Testis (tissue), 3 donors: ENCODE results near the gene GTSE1. TPM values are rescaled to one million over a fixed set of nuclear protein-coding genes. Genes with fewer than 3 reads are reported as not detected.

Experiments
- DNase-seq: peaks from one replicate; pipeline ENCODE4 v3.0.0-alpha.2; 2019
- H3K27ac ChIP-seq, 2 donors: fragments of 200-600 bp; sonication (generic); one replicate each; pipeline ENCODE4 v1.5.1; 2019
- H3K27me3 ChIP-seq: fragments of 200-600 bp; sonication (generic); one replicate; pipeline ENCODE4 v1.5.1; 2019
- H3K36me3 ChIP-seq: fragments of 200-600 bp; sonication (generic); one replicate; pipeline ENCODE4 v1.5.1; 2017; ENCODE audit warnings: low read depth; ENCODE audit errors: missing control alignments
- H3K4me1 ChIP-seq: fragments of 200-600 bp; sonication (generic); one replicate; pipeline ENCODE4 v1.5.1; 2019
- H3K4me3 ChIP-seq, 2 donors: fragments of 200-600 bp; sonication (generic); one replicate each; pipeline ENCODE4 v1.5.1; 2017 to 2019
- H3K9me3 ChIP-seq: fragments of 200-600 bp; sonication (generic); one replicate; pipeline ENCODE4 v1.5.1; 2017
- CTCF ChIP-seq, 3 experiments: fragments of 450-650 bp in 2 of 3; fragments of 200-600 bp in 1 of 3; sonication (generic) in 1 of 3; IDR thresholded peaks; one replicate each; pipeline ENCODE4 v1.5.1; 2016 to 2019; ENCODE audit warnings: antibody characterized with exemption in 3 of 3, mild to moderate bottlenecking in 2 of 3, moderate library complexity in 1 of 3
- POLR2A ChIP-seq: fragments of 450-650 bp; IDR thresholded peaks from one replicate; pipeline ENCODE4 v1.6.1; 2017; ENCODE audit warnings: antibody characterized with exemption, mild to moderate bottlenecking, moderate library complexity
- WGBS, 2 donors: methylation state at CpG; one replicate each; pipeline ENCODE4 v1.1.5; 2018; 5-methylcytosine and 5-hydroxymethylcytosine counted together
- intact Hi-C: fragments of 100-400 bp; cut with DNase I; formaldehyde crosslinking; loops from one replicate; pipeline ENCODE4 v1.15.1; 2023; ENCODE audit warnings: low total_unique reads
- polyA plus RNA-seq: library from polyadenylated mRNA; stranded (reverse); fragments of 350-450 nt; fragmentation: Illumina TruSeq; extraction: RNeasy Lipid Tissue Mini Kit (QIAGEN cat#74804); gene quantifications from one replicate; pipeline ENCODE4 v1.2.3, GENCODE V29; 2014; ENCODE audit warnings: low read depth, low replicate concordance; ENCODE audit not compliant: insufficient read depth
- total RNA-seq, 2 donors: library from RNA; depleted of rRNA; stranded (reverse); fragments of >200 nt; gene quantifications; one replicate each; pipeline ENCODE4 v1.2.3, GENCODE V29; 2016

The GTSE1 gene
- total and polyA plus RNA-seq, 3 donors from 2014 or later = 9.0 to 22.9 (median 10.0) TPM

- WGBS, 2 donors = 83 to 95% methylated on average over 2 of the region's 2 CpGs
These were observed 75.1 kb downstream of the GTSE1 start for GRCh38 chr22:46371623-46372226.

GRCh38 chr22:46372686-46373085, 76.0 kb downstream of the GTSE1 start:
- intact Hi-C loops = no loop called here
- Histone ChIP-seq H3K27me3 (no peaks in the 10 kb centered on the region), H3K9me3 (no peaks in the 10 kb centered on the region), H3K36me3 (no peaks in the 10 kb centered on the region), H3K27ac (no peak overlapping the region), H3K4me3 (no peak overlapping the region), H3K4me1 (no peaks in the 10 kb centered on the region)
- 90 to 91% methylated on average over 14 to 18 of the region's 18 CpGs for WGBS, 2 donors
- DNase-seq = no peak
- TF ChIP-seq POLR2A = no peak
- no peak for TF ChIP-seq CTCF (IDR thresholded peaks at IDR 0.05)

More at GRCh38 chr22:46371623-46372226, 75.1 kb downstream of the GTSE1 start:
- Histone ChIP-seq H3K27ac (no peak overlapping the region), H3K36me3 (no peaks in the 10 kb centered on the region), H3K27me3 (no peaks in the 10 kb centered on the region), H3K4me1 (no peaks in the 10 kb centered on the region), H3K4me3 (no peak overlapping the region), H3K9me3 (no peaks in the 10 kb centered on the region)
- intact Hi-C loops = no loop called here
- no peak for DNase-seq
- TF ChIP-seq CTCF (IDR thresholded peaks at IDR 0.05) = no peak
- no peak for TF ChIP-seq POLR2A

- DNase-seq = no peak
These were observed 76.5 kb downstream of the GTSE1 start for GRCh38 chr22:46373159-46373558.

GRCh38 chr22:46373921-46374662, 77.4 kb downstream of the GTSE1 start:
- Histone ChIP-seq H3K27ac (no peak overlapping the region), H3K36me3 (no peaks in the 10 kb centered on the region), H3K9me3 (no peaks in the 10 kb centered on the region), H3K27me3 (no peaks in the 10 kb centered on the region), H3K4me1 (no peaks in the 10 kb centered on the region), H3K4me3 (peak overlapping the region in 1 of 2 donors; percentile 41)
- DNase-seq = no peak
- intact Hi-C loops = no loop called here
- 41 to 54% methylated on average over 31 of the region's 31 CpGs for WGBS, 2 donors
- TF ChIP-seq POLR2A (no peak), CTCF (IDR thresholded peaks at IDR 0.05) (no peak)

More at GRCh38 chr22:46373159-46373558, 76.5 kb downstream of the GTSE1 start:
- H3K4me3 ChIP-seq = no peak overlapping the region
- no peaks in the 10 kb centered on the region for H3K9me3 ChIP-seq
- WGBS, 2 donors = 67 to 75% methylated on average over 1 to 8 of the region's 8 CpGs
- H3K27ac ChIP-seq = no peak overlapping the region
- TF ChIP-seq CTCF (IDR thresholded peaks at IDR 0.05) (no peak), POLR2A (no peak)
- no peaks in the 10 kb centered on the region for H3K27me3 ChIP-seq
- intact Hi-C loops = no loop called here
- no peaks in the 10 kb centered on the region for H3K4me1 ChIP-seq
- no peaks in the 10 kb centered on the region for H3K36me3 ChIP-seq
